Neuronal stem cell (in vitro differentiated cells): ENCODE measurements around the gene CACNA2D4.

Experiments used
- DNase-seq: peaks from one replicate; pipeline ENCODE4 v3.0.0-alpha.2; 2013; ENCODE audit warnings: low spot score
- H2AFZ ChIP-seq: one replicate; pipeline ENCODE4 v1.6.1; 2013; ENCODE audit warnings: mild to moderate bottlenecking, low read length, inconsistent platforms
- H2AK5ac ChIP-seq: 2 replicates; pipeline ENCODE4 v1.6.1; 2013; ENCODE audit warnings: low read depth, mild to moderate bottlenecking, inconsistent platforms, low read length, moderate library complexity, mixed read lengths
- H2BK120ac ChIP-seq: 2 replicates; pipeline ENCODE4 v1.6.1; 2013; ENCODE audit warnings: low read depth, mild to moderate bottlenecking, inconsistent platforms, low read length, moderate library complexity, mixed read lengths
- H2BK12ac ChIP-seq: one replicate; pipeline ENCODE4 v1.6.1; 2013; ENCODE audit warnings: low read length, inconsistent platforms
- H2BK15ac ChIP-seq: 2 replicates; pipeline ENCODE4 v1.6.1; 2013; ENCODE audit warnings: mild to moderate bottlenecking, low read length, inconsistent platforms, mixed read lengths
- H2BK5ac ChIP-seq: one replicate; pipeline ENCODE4 v1.6.1; 2013; ENCODE audit warnings: inconsistent platforms, mild to moderate bottlenecking, low read length, moderate library complexity
- H3K14ac ChIP-seq: one replicate; pipeline ENCODE4 v1.6.1; 2013; ENCODE audit warnings: low read length, inconsistent platforms
- H3K18ac ChIP-seq: 2 replicates; pipeline ENCODE4 v1.6.1; 2013; ENCODE audit warnings: low read length, inconsistent platforms
- H3K23ac ChIP-seq: 2 replicates; pipeline ENCODE4 v1.6.1; 2013; ENCODE audit warnings: low read depth, mild to moderate bottlenecking, mixed read lengths, low read length, inconsistent platforms; ENCODE audit not compliant: poor library complexity
- H3K27ac ChIP-seq: replicated peaks from 3 replicates; pipeline ENCODE4 v1.5.1; 2013; ENCODE audit warnings: low read length, inconsistent platforms
- H3K27me3 ChIP-seq, 3 experiments: 2 replicates each; pipeline ENCODE4 v1.6.1; 2013; ENCODE audit warnings: low read length in 3 of 3, mild to moderate bottlenecking in 2 of 3, inconsistent platforms in 1 of 3, low read depth in 1 of 3, mixed read lengths in 1 of 3, moderate library complexity in 1 of 3; ENCODE audit not compliant: control insufficient read depth in 3 of 3, insufficient read depth in 3 of 3
- H3K36me3 ChIP-seq, 2 donors: replicated peaks in 1 of 2; 2 replicates each; pipeline ENCODE4 v1.6.1; 2013; ENCODE audit warnings: low read length in 2 of 2; ENCODE audit not compliant: control insufficient read depth in 2 of 2, insufficient read depth in 2 of 2
- H3K4ac ChIP-seq: 2 replicates; pipeline ENCODE4 v1.6.1; 2013; ENCODE audit warnings: inconsistent platforms, mild to moderate bottlenecking, low read length, moderate library complexity
- H3K4me1 ChIP-seq, 2 donors: 1 replicate in 1 of 2; 2 replicates in 1 of 2; pipeline ENCODE4 v1.6.1; 2013; ENCODE audit warnings: low read length in 2 of 2, low read depth in 1 of 2; ENCODE audit not compliant: control insufficient read depth in 2 of 2, insufficient read depth in 1 of 2
- H3K4me2 ChIP-seq: one replicate; pipeline ENCODE4 v1.6.1; 2013; ENCODE audit warnings: mild to moderate bottlenecking, low read length, inconsistent platforms; ENCODE audit not compliant: insufficient read depth, poor library complexity, severe bottlenecking
- H3K4me3 ChIP-seq, 2 donors: 2 replicates each; pipeline ENCODE4 v1.5.1; 2013; ENCODE audit warnings: low read length in 2 of 2, mild to moderate bottlenecking in 2 of 2, inconsistent platforms in 1 of 2, moderate library complexity in 1 of 2
- H3K79me1 ChIP-seq: one replicate; pipeline ENCODE4 v1.6.1; 2013; ENCODE audit warnings: low read depth, mild to moderate bottlenecking, inconsistent platforms, low read length, moderate library complexity
- H3K9ac ChIP-seq: one replicate; pipeline ENCODE4 v1.6.1; 2013; ENCODE audit warnings: mild to moderate bottlenecking, low read depth, low read length, inconsistent platforms; ENCODE audit not compliant: poor library complexity
- H3K9me3 ChIP-seq, 2 donors: replicated peaks in 1 of 2; 2 replicates each; pipeline versions ENCODE3 to v1.6.1; 2013; ENCODE audit warnings: low read length in 2 of 2, mild to moderate bottlenecking in 2 of 2, inconsistent platforms in 1 of 2, low read depth in 1 of 2, mixed read lengths in 1 of 2, moderate library complexity in 1 of 2; ENCODE audit not compliant: control insufficient read depth in 2 of 2, insufficient read depth in 1 of 2
- H4K8ac ChIP-seq: one replicate; pipeline ENCODE4 v1.6.1; 2013; ENCODE audit warnings: low read depth, mild to moderate bottlenecking, inconsistent platforms, low read length, moderate library complexity
- H4K91ac ChIP-seq: one replicate; pipeline ENCODE4 v1.6.1; 2013; ENCODE audit warnings: low read length, low read depth, mild to moderate bottlenecking, inconsistent platforms; ENCODE audit not compliant: poor library complexity
- WGBS, 2 donors: extraction: QIAGEN DNeasy Blood & Tissue Kit; methylation state at CpG; one replicate each; pipeline ENCODE4 v1.1.7; 2013; ENCODE audit warnings: missing lambda C conversion rate in 2 of 2, mixed read lengths in 1 of 2; ENCODE audit not compliant: insufficient read length in 2 of 2, insufficient replicate concordance in 1 of 2; ENCODE audit errors: extremely low coverage in 2 of 2; 5-methylcytosine and 5-hydroxymethylcytosine counted together

CACNA2D4 gene

DNA sequence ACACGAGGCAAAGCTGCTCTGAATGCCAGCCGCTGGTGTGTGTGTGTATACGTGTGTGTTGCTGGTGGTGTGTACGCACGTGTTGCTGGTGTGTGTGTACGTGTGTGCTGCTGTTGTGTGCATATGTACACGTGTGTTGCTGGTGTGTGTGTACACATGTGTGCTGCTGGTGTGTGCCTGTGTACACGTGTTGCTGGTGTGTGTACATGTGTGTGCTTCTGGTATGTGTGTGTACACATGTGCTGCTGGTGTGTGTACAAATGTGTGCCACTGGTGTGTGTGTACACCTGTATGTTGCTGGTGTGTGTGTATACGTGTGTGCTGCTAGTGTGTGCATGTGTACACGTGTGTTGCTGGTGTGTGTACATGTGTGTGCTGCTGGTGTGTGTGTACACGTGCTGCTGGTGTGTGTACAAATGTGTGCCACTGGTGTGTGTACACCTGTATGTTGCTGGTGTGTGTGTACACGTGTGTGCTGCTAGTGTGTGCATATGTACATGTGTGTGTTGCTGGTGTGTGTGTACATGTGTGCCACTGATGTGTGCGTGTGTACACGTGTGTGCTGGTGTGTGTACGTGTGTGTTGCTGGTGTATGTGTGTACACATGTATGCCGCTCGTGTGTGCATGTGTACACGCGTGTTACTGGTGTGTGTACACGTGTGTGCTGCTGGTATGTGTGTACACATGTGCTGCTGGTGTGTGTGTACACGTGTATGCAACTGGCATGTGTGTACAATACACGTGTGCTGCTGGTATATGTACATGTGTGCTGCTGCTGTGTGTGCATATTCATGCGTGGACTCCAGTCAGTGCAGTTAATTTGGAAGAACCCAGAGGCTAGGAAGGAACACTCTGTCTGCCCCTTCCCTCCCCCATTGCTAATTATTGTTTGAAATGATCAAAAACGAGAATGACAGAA lies 47.2 kb downstream of the CACNA2D4 start:
- no CpG with 5 or more reads among the region's 24 CpGs for WGBS, 2 donors

GRCh38 chr12:1870086-1870485 lies 48.4 kb downstream of the CACNA2D4 start:
- H3K18ac ChIP-seq, result no peak overlapping the region
- H3K4me1 ChIP-seq, result peaks cover 0 to 10% of the 10 kb centered on the region in 2 donors
- H2BK120ac ChIP-seq, result no peak overlapping the region
- H3K4ac ChIP-seq, result no peak overlapping the region
- WGBS, 2 donors, result no CpG with 5 or more reads among the region's 7 CpGs
- no peak overlapping the region for H3K4me2 ChIP-seq
- H3K14ac ChIP-seq, result no peak overlapping the region
- H2BK12ac ChIP-seq, result no peak overlapping the region
- no peak overlapping the region for H3K4me3 ChIP-seq
- H3K9me3 ChIP-seq, result peaks cover 4 to 15% of the 10 kb centered on the region in 2 donors
- no peak overlapping the region for H4K91ac ChIP-seq
- no peak overlapping the region for H4K8ac ChIP-seq
- H3K27ac ChIP-seq, result no peak overlapping the region
- H3K9ac ChIP-seq, result no peak overlapping the region
- no peaks in the 10 kb centered on the region for H3K79me1 ChIP-seq
- H3K27me3 ChIP-seq, result peaks cover 0 to 13% (median 0%) of the 10 kb centered on the region in 3 experiments
- no peak overlapping the region for H3K23ac ChIP-seq
- peaks cover 0 to 4% of the 10 kb centered on the region in 2 donors for H3K36me3 ChIP-seq
- H2BK5ac ChIP-seq, result no peak overlapping the region
- H2BK15ac ChIP-seq, result no peak overlapping the region
- DNase-seq, result no peak
- no peak overlapping the region for H2AFZ ChIP-seq
- H2AK5ac ChIP-seq, result no peak overlapping the region

More for the DNA sequence above, 47.2 kb downstream of the CACNA2D4 start:
- no peak overlapping the region for H2BK12ac ChIP-seq
- peaks cover 0 to 2% of the 10 kb centered on the region in 2 donors for H3K36me3 ChIP-seq
- no peak overlapping the region for H2AK5ac ChIP-seq
- H3K23ac ChIP-seq, result peak overlapping the region; percentile 36
- no peaks in the 10 kb centered on the region for H3K79me1 ChIP-seq
- H3K18ac ChIP-seq, result peak overlapping the region; percentile 0
- H3K4me2 ChIP-seq, result no peak overlapping the region
- no peak for DNase-seq
- H4K8ac ChIP-seq, result no peak overlapping the region
- peaks cover 0 to 12% of the 10 kb centered on the region in 2 donors for H3K9me3 ChIP-seq
- H3K27me3 ChIP-seq, result peaks cover 0 to 18% (median 0%) of the 10 kb centered on the region in 3 experiments
- H4K91ac ChIP-seq, result peak overlapping the region; percentile 26
- peaks cover 0 to 10% of the 10 kb centered on the region in 2 donors for H3K4me1 ChIP-seq
- no peak overlapping the region for H3K4ac ChIP-seq
- peak overlapping the region in 1 of 2 donors; percentile 58 for H3K4me3 ChIP-seq
- H2BK15ac ChIP-seq, result no peak overlapping the region
- no peak overlapping the region for H2BK120ac ChIP-seq
- H3K27ac ChIP-seq, result no peak overlapping the region
- peak overlapping the region; percentile 46 for H3K9ac ChIP-seq
- H2AFZ ChIP-seq, result no peak overlapping the region
- peak overlapping the region; percentile 58 for H3K14ac ChIP-seq
- H2BK5ac ChIP-seq, result no peak overlapping the region

DNA sequence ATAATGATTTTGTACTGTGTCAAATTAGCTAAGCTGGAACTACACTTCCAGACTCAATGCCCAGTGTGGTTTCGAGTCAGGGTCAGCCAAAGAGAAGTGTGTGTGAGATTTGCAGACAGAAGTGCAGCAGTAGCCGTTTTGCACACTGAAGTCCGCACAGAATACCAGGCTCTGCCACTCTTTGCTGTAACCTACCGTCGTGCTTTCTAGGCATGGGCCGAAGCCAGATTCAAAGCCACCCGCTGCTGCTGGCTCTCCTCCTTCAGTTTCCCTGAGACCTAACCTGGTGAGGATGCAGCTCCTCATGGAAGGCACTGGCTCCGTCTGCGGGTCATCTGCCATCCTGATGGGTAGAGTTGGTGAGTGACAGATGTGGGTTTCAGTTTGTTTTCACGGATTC lies 49.3 kb downstream of the CACNA2D4 start:
- no peak overlapping the region for H3K27ac ChIP-seq
- no peak overlapping the region for H2BK12ac ChIP-seq
- peaks cover 4 to 18% of the 10 kb centered on the region in 2 donors for H3K9me3 ChIP-seq
- no peaks in the 10 kb centered on the region for H3K79me1 ChIP-seq
- H3K14ac ChIP-seq, result no peak overlapping the region
- H4K8ac ChIP-seq, result no peak overlapping the region
- no peak overlapping the region for H3K9ac ChIP-seq
- no peak overlapping the region for H2AK5ac ChIP-seq
- no peak overlapping the region for H4K91ac ChIP-seq
- no peak overlapping the region for H3K4me2 ChIP-seq
- H3K4me3 ChIP-seq, result no peak overlapping the region
- no peak overlapping the region for H2AFZ ChIP-seq
- no peak overlapping the region for H2BK120ac ChIP-seq
- no peak overlapping the region for H3K18ac ChIP-seq
- peaks cover 0 to 9% (median 0%) of the 10 kb centered on the region in 3 experiments for H3K27me3 ChIP-seq
- H2BK5ac ChIP-seq, result no peak overlapping the region
- peaks cover 0 to 4% of the 10 kb centered on the region in 2 donors for H3K36me3 ChIP-seq
- H3K23ac ChIP-seq, result no peak overlapping the region
- H2BK15ac ChIP-seq, result no peak overlapping the region
- H3K4me1 ChIP-seq, result peaks cover 0 to 7% of the 10 kb centered on the region in 2 donors
- DNase-seq, result no peak
- no peak overlapping the region for H3K4ac ChIP-seq
- WGBS, 2 donors, result no CpG with 5 or more reads among the region's 10 CpGs

DNA sequence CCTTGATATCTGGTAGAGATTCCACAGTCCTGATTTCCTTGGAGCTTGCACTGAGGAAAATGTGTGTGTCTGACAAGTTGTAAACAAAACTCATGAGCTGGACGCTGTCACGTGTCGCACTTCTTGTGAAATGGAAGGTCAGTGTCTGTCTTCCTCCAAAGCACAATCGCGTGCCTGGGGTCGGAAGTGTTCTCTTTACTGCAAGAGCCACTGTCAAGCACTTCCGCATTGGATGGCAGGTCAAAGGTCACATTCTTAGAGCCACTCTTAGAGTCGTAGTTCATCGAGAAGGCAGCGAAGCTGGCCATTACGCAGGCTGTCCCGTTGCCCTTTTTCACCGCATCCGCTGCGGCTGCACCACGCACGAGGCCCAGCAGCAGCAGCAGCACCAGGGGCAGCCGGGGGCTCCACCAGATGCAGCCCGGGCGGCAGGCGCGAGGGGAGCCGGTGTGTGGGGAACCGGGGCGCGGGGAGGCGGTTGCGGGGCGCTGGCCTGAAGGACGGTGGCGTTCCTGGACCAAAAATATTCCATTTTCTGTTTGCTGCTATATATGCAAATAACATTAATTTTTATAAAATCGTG lies 53.1 kb downstream of the CACNA2D4 start:
- Histone ChIP-seq H2BK12ac (no peak overlapping the region), H3K9me3 (peaks cover 4 to 9% of the 10 kb centered on the region in 2 donors), H2AK5ac (no peak overlapping the region), H2BK5ac (no peak overlapping the region), H4K8ac (no peak overlapping the region), H3K36me3 (peaks cover 0 to 2% of the 10 kb centered on the region in 2 donors), H3K79me1 (no peaks in the 10 kb centered on the region), H3K14ac (no peak overlapping the region), H3K4me1 (no peaks in the 10 kb centered on the region), H2AFZ (peak overlapping the region; percentile 71), H3K9ac (no peak overlapping the region), H2BK15ac (no peak overlapping the region), H3K23ac (no peak overlapping the region), H3K4me3 (no peak overlapping the region), H3K27ac (no peak overlapping the region), H3K4ac (no peak overlapping the region), H3K18ac (peak overlapping the region; percentile 51), H3K27me3 (peaks cover 0 to 13% (median 0%) of the 10 kb centered on the region in 3 experiments), H4K91ac (no peak overlapping the region), H2BK120ac (no peak overlapping the region), H3K4me2 (no peak overlapping the region)
- WGBS, 2 donors, result no CpG with 5 or more reads among the region's 32 CpGs
- no peak for DNase-seq
